DND-41 (cell line): ENCODE results near the gene PMP22.

ENCODE experiments used
- ATAC-seq: fragments of 200-7000 bp; cut with Tn5 transposase; 3 replicates; pipeline ENCODE4 v1.9.1; 2021; ENCODE audit warnings: low read depth; ENCODE audit not compliant: insufficient read depth
- DNase-seq: peaks from one replicate; pipeline ENCODE4 v3.0.0-alpha.2; 2020
- H2AFZ ChIP-seq: 2 replicates; pipeline ENCODE4 v1.6.0; 2012; ENCODE audit warnings: low read depth, low read length
- H3K27ac ChIP-seq: 2 replicates; pipeline ENCODE4 v1.5.1; 2012; ENCODE audit warnings: low read length, inconsistent platforms
- H3K27me3 ChIP-seq: fragments of 200-600 bp; sonication (generic); 2 replicates; pipeline ENCODE4 v1.6.0; 2012; ENCODE audit warnings: low read length, mild to moderate bottlenecking, inconsistent platforms; ENCODE audit not compliant: insufficient read depth, poor library complexity
- H3K36me3 ChIP-seq: 2 replicates; pipeline ENCODE4 v1.5.1; 2012; ENCODE audit warnings: low read length, inconsistent platforms; ENCODE audit not compliant: insufficient read depth
- H3K4me1 ChIP-seq: 2 replicates; pipeline ENCODE4 v1.5.1; 2012; ENCODE audit warnings: mild to moderate bottlenecking, low read length; ENCODE audit not compliant: insufficient read depth
- H3K4me2 ChIP-seq: 2 replicates; pipeline ENCODE4 v1.6.0; 2012; ENCODE audit warnings: mild to moderate bottlenecking, moderate library complexity, low read length, inconsistent platforms; ENCODE audit not compliant: insufficient read depth
- H3K4me3 ChIP-seq, 2 experiments: fragments of 200-600 bp in 1 of 2; shearing (Covaris generic) in 1 of 2; 2 replicates each; pipeline ENCODE4 v1.5.1; 2012 to 2016; ENCODE audit warnings: inconsistent platforms in 2 of 2, low read length in 2 of 2, mild to moderate bottlenecking in 2 of 2, low read depth in 1 of 2, moderate library complexity in 1 of 2
- H3K79me2 ChIP-seq: 2 replicates; pipeline ENCODE4 v1.6.0; 2012; ENCODE audit warnings: low read length, inconsistent platforms; ENCODE audit not compliant: insufficient read depth
- H3K9ac ChIP-seq: 2 replicates; pipeline ENCODE4 v1.6.0; 2012; ENCODE audit warnings: low read depth, mild to moderate bottlenecking, inconsistent platforms, low read length, moderate library complexity
- H3K9me3 ChIP-seq: 2 replicates; pipeline ENCODE4 v1.5.1; 2012; ENCODE audit warnings: low read length, moderate library complexity, mild to moderate bottlenecking, inconsistent platforms; ENCODE audit not compliant: insufficient read depth, severe bottlenecking
- H4K20me1 ChIP-seq: 2 replicates; pipeline ENCODE4 v1.6.0; 2012; ENCODE audit warnings: low read length; ENCODE audit not compliant: insufficient read depth
- EZH2 ChIP-seq: IDR thresholded peaks from 3 replicates; pipeline ENCODE4 v1.6.1; 2012; ENCODE audit warnings: borderline replicate concordance, low read depth, mild to moderate bottlenecking, moderate library complexity, low read length, inconsistent platforms; ENCODE audit not compliant: severe bottlenecking
- TF ChIP-seq, protein P1 (sequence below): IDR thresholded peaks from 2 replicates; pipeline ENCODE4 v1.5.1; 2012; ENCODE audit warnings: borderline replicate concordance, low read length, moderate library complexity, mild to moderate bottlenecking; ENCODE audit not compliant: poor library complexity, severe bottlenecking; ENCODE audit errors: extremely low read depth

PMP22 gene

DNA sequence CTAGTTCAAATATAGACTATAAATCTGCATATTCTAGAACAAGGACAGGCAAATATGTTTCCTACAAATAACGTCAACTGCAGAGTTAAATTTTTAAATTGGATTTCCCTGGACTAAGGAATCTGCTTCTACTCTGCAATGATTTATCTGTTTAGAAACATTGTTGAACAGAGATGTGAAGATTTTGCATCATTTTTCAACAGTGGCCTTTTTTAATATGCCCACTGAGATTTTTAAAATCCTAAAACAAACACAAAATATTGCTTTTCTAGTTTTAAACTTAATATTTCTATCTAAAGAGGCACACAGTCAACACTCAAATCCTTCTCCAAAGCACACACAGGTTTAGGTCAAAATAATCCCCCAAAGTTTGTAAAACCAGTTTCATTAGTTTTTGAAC is 23.7 kb upstream of the PMP22 start:
- no peak overlapping the region for H3K4me3 ChIP-seq
- no peak overlapping the region for H3K9ac ChIP-seq

DNA sequence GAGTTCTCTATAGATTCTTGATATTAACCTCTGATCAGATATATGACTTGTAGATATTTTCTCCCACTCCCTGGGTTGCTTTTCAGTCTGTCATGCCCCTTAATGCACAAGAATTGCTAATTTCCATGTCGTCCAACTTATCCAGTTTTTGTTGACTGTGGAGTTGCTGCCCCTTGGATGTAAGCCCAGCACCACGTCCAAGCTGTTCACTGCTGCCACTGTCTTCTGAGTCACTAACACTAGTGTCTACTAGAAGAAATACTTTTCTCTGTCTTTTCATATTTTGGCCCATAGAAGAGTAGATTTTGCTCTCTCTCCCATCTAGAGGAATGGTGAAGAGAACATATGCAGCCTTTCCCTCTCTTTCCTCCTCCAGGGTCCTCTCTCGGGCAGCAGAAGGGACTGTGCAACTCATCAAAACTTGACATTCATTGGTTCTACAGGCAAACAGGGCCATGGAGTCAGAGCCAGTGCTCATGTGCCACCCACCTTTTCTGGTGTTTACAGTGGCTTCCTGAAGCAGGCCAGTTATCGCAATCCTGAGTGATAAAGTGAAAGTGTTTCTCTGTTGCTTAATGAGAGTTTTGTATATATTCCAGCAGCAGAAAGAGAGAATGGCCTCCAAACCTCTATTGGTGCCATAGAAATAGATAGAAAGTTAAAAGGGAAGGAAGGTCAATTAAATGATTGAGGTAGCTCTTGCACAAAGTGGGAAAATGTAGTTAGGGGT is 22.6 kb upstream of the PMP22 start:
- Histone ChIP-seq H3K9me3 (no peaks in the 10 kb centered on the region), H2AFZ (no peak overlapping the region), H3K9ac (no peak overlapping the region), H3K36me3 (no peaks in the 10 kb centered on the region), H3K4me1 (no peaks in the 10 kb centered on the region), H4K20me1 (no peaks in the 10 kb centered on the region), H3K4me2 (no peak overlapping the region), H3K27me3 (peaks cover 9% of the 10 kb centered on the region), H3K27ac (no peak overlapping the region), H3K4me3 (no peak overlapping the region), H3K79me2 (no peaks in the 10 kb centered on the region)
- no peak for TF ChIP-seq EZH2
- TF ChIP-seq, protein P1, sequence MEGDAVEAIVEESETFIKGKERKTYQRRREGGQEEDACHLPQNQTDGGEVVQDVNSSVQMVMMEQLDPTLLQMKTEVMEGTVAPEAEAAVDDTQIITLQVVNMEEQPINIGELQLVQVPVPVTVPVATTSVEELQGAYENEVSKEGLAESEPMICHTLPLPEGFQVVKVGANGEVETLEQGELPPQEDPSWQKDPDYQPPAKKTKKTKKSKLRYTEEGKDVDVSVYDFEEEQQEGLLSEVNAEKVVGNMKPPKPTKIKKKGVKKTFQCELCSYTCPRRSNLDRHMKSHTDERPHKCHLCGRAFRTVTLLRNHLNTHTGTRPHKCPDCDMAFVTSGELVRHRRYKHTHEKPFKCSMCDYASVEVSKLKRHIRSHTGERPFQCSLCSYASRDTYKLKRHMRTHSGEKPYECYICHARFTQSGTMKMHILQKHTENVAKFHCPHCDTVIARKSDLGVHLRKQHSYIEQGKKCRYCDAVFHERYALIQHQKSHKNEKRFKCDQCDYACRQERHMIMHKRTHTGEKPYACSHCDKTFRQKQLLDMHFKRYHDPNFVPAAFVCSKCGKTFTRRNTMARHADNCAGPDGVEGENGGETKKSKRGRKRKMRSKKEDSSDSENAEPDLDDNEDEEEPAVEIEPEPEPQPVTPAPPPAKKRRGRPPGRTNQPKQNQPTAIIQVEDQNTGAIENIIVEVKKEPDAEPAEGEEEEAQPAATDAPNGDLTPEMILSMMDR, result no peak
- ATAC-seq (no peak), DNase-seq (no peak)

More for the DNA sequence above, 23.7 kb upstream of the PMP22 start:
- Histone ChIP-seq H3K4me2 (no peak overlapping the region), H2AFZ (no peak overlapping the region), H3K36me3 (no peaks in the 10 kb centered on the region), H3K4me1 (no peaks in the 10 kb centered on the region), H3K79me2 (no peaks in the 10 kb centered on the region), H3K9me3 (no peaks in the 10 kb centered on the region), H4K20me1 (no peaks in the 10 kb centered on the region), H3K27ac (no peak overlapping the region), H3K27me3 (peaks cover 9% of the 10 kb centered on the region)
- ATAC-seq, result no peak
- TF ChIP-seq, protein P1, result no peak
- TF ChIP-seq EZH2, result no peak
- no peak for DNase-seq

DNA sequence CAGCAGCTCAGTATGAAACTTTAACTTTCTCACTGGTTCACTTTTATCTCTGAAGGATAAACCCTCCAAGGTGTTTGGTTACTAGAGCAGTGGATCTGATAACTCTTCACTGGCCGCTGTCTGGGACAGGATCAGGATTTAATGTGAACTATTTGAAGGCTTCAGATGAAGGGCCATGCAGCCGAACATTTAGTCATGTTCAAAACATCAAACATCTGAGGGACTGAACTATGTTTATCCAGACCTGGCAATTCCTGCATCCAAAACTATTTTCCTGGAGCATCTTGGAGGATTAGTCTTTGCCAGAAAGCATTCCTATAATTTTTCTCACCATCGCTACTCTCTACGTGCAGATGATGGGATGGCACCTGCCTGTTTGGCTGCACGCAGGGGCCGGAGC is 20.3 kb upstream of the PMP22 start:
- H3K9me3 ChIP-seq, result no peaks in the 10 kb centered on the region
- ATAC-seq, result no peak
- TF ChIP-seq, protein P1, result no peak
- no peak for TF ChIP-seq EZH2
- H4K20me1 ChIP-seq, result no peaks in the 10 kb centered on the region
- DNase-seq, result no peak
- H3K79me2 ChIP-seq, result no peaks in the 10 kb centered on the region
- no peak overlapping the region for H3K9ac ChIP-seq
- H3K4me3 ChIP-seq, result no peak overlapping the region
- H3K27me3 ChIP-seq, result peaks cover 9% of the 10 kb centered on the region
- H3K4me1 ChIP-seq, result no peaks in the 10 kb centered on the region
- no peak overlapping the region for H3K27ac ChIP-seq
- no peak overlapping the region for H2AFZ ChIP-seq
- no peaks in the 10 kb centered on the region for H3K36me3 ChIP-seq
- no peak overlapping the region for H3K4me2 ChIP-seq

DNA sequence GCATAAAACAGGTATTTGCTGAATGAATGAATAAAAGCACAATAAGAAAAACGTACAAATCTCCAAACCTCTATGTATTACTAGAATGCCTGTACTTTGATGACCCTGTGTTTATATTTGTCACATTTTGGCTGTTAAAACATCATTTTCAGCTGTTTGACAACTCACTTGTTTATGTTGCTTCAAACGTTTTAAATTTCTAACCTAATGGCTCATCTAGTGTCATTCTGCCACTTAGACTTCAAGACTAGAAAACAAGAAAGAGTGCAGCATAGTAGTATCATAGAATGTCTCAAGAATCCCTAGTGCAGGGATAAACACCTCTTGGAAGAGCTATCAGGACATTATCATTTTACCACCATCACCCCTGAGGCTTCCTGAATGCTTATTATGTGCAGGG is 19.4 kb upstream of the PMP22 start:
- Histone ChIP-seq H3K9ac (no peak overlapping the region), H3K27me3 (peaks cover 9% of the 10 kb centered on the region), H2AFZ (no peak overlapping the region), H3K27ac (no peak overlapping the region), H4K20me1 (no peaks in the 10 kb centered on the region), H3K79me2 (no peaks in the 10 kb centered on the region), H3K4me1 (no peaks in the 10 kb centered on the region), H3K9me3 (no peaks in the 10 kb centered on the region), H3K4me2 (no peak overlapping the region), H3K36me3 (no peaks in the 10 kb centered on the region), H3K4me3 (no peak overlapping the region)
- TF ChIP-seq, protein P1, result no peak
- TF ChIP-seq EZH2, result no peak
- ATAC-seq (no peak), DNase-seq (no peak)
